Lower leg skin (tissue), 4 donors: ENCODE measurements around the gene TSPOAP1. TPM values are rescaled to one million over a fixed set of nuclear protein-coding genes. Genes with fewer than 3 reads are reported as not detected.
A peak's percentile ranks its signal among the peaks of the same experiment; 100 is the strongest.

ENCODE experiments used
- DNase-seq, 2 donors: peaks; one replicate each; pipeline ENCODE4 v3.0.0-alpha.2; 2019; ENCODE audit warnings: low spot score in 2 of 2
- H3K4me3 ChIP-seq: fragments of 200-600 bp; sonication (generic); 2 replicates; pipeline ENCODE4 v1.5.1; 2017; ENCODE audit warnings: mild to moderate bottlenecking, low read depth; ENCODE audit not compliant: poor library complexity, severe bottlenecking
- POLR2A ChIP-seq, 2 donors: fragments of 450-650 bp; IDR thresholded peaks; one replicate each; pipeline ENCODE4 v1.6.1; 2016 to 2017; ENCODE audit warnings: antibody characterized with exemption in 2 of 2, mild to moderate bottlenecking in 1 of 2, moderate library complexity in 1 of 2
- WGBS, 2 donors: methylation state at CpG; one replicate each; pipeline ENCODE4 v1.1.5; 2018; 5-methylcytosine and 5-hydroxymethylcytosine counted together
- intact Hi-C: fragments of 100-400 bp; cut with DNase I; formaldehyde crosslinking; loops from one replicate; pipeline ENCODE4 v1.15.0; 2023; ENCODE audit warnings: low total_unique reads
- total RNA-seq, 4 donors: library from RNA; depleted of rRNA; stranded (reverse); fragments of >200 nt; gene quantifications; one replicate each; pipeline ENCODE4 v1.1.0, GENCODE V29; 2016
- TF ChIP-seq, protein P1 (sequence below), 3 donors: fragments of 450-650 bp; IDR thresholded peaks; one replicate each; pipeline ENCODE4 v1.5.1; 2016; ENCODE audit warnings: antibody characterized with exemption in 3 of 3, mild to moderate bottlenecking in 3 of 3, moderate library complexity in 2 of 3

Gene TSPOAP1
- total RNA-seq, 4 donors from 2014 or later = 8.2 to 18.3 (median 8.8) TPM

- no peak for TF ChIP-seq POLR2A (IDR thresholded peaks at IDR 0.05)
- TF ChIP-seq, protein P1, sequence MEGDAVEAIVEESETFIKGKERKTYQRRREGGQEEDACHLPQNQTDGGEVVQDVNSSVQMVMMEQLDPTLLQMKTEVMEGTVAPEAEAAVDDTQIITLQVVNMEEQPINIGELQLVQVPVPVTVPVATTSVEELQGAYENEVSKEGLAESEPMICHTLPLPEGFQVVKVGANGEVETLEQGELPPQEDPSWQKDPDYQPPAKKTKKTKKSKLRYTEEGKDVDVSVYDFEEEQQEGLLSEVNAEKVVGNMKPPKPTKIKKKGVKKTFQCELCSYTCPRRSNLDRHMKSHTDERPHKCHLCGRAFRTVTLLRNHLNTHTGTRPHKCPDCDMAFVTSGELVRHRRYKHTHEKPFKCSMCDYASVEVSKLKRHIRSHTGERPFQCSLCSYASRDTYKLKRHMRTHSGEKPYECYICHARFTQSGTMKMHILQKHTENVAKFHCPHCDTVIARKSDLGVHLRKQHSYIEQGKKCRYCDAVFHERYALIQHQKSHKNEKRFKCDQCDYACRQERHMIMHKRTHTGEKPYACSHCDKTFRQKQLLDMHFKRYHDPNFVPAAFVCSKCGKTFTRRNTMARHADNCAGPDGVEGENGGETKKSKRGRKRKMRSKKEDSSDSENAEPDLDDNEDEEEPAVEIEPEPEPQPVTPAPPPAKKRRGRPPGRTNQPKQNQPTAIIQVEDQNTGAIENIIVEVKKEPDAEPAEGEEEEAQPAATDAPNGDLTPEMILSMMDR (IDR thresholded peaks at IDR 0.05) = no peak
- intact Hi-C loops = no loop called here
- H3K4me3 ChIP-seq = no peak overlapping the region
- 84 to 90% methylated on average over 6 of the region's 6 CpGs for WGBS, 2 donors
- DNase-seq = no peak
Measured at GRCh38 chr17:58339755-58340404, 11.3 kb upstream of the TSPOAP1 start.

DNA sequence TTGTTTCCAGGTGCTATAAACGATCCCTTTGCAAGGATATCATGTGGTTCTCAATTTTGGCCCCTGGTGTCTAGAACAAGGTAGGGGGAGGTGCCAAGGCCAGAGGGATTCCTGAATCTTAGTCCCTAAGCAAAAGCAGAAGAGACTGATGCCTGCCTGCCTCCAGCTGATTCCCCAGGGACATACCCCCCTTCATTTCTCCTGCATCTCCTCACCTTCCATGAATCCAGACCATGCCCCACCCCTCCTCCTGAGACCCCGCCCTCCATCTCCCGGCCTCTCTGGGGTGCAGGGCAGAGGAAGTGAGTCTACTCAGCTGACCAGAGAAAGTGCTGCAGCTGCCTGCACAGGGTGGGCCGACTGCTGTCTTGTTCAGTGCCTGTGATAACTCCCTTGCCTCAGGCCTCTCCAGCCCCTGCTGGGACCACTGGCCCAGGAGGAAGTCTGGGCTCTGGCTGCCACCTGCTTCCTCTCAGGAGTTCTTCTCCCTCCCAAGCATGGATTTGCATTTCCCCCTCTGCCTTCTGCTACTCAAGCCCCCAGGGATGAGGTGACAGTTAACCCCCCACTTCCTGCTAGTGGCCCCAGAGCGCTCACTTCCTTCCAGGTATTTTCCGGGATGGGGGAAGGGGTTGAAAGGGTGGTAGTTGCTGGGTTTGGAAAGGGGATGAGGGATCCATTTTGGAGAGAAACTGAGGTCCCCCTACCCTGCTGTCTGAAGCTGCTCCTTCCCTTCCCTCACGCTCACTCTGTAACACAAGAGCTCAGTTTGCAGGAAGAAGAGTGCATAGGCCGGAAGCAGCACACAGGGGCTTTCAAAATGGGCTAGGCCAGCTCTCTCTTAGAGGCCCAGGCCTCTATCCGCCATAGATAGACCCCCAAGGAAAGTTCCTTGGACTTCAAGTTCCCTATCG, 10.5 kb upstream of the TSPOAP1 start:
- TF ChIP-seq POLR2A (IDR thresholded peaks at IDR 0.05) = no peak
- TF ChIP-seq, protein P1 (IDR thresholded peaks at IDR 0.05) = no peak
- WGBS, 2 donors = 54 to 58% methylated on average over 10 of the region's 10 CpGs
- intact Hi-C loops = no loop called here
- H3K4me3 ChIP-seq = no peak overlapping the region
- no peak for DNase-seq

DNA sequence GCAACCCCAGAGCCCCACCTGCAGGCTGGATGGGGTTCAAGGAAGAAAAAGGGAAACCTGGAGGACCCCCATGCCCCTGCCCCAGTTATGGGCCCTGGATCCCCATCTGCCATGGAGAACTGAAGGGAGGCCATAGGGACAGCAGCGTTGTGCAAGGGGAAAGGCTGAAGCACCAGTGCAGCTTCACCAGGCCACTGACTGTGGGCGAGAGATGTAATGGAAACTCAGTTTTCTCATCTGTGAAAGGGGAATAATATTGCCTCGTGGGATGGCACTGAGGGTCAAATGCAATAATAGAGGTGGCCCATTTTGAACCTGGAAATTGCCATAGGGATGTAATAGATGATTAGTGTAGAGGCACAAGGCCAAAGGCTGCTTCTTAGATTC, 9.9 kb upstream of the TSPOAP1 start:
- no peak for DNase-seq
- intact Hi-C loops = no loop called here
- TF ChIP-seq POLR2A (IDR thresholded peaks at IDR 0.05) = no peak
- TF ChIP-seq, protein P1 (IDR thresholded peaks at IDR 0.05) = no peak
- H3K4me3 ChIP-seq = no peak overlapping the region
- WGBS, 2 donors = 62 to 76% methylated on average over 3 of the region's 3 CpGs

DNA sequence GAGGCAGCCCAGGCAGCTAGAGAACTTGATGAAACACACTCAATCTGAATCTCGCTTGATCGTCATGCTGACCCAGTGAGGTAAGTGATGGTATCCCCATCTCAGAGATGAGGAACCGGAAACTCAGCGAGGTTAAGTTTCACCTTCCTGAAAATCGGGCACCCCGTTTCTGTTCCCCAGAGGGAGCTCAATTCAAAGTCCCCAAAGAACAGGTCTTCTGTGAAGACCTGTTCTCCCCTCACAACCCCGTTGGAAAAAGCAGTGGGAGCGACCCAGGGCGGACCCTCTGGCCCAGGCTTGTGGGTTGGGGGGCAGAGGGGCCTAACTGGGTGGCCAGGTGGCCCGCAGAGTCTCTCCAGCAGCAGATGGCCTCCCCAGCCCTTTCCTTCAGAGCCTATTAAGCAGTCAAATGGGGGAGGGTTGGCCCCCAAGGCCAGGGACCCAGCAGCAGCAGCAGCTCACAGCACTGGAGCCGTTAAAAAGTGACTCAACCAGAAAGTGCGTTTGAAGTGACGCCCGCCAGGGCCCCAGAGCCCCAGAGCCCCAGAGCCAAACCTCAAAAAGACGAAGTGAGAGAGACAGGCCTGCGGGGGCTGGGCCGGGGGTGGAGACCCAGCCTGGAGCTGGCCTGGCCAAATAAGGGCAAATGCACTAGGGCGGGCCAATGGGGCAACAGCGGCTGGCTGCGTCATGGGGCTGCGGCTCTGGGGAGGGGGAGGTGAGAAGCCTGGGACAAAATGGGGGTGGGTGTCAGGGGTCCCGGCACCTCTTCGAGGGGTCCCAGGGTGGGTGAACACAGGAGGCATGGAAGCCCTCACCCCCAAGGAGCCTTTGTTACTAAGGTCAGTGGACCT, 9.2 kb upstream of the TSPOAP1 start:
- WGBS, 2 donors = 38 to 39% methylated on average over 18 to 23 of the region's 23 CpGs
- H3K4me3 ChIP-seq = no peak overlapping the region
- TF ChIP-seq POLR2A (IDR thresholded peaks at IDR 0.05) = peak in 1 of 2 donors; percentile 1
- TF ChIP-seq, protein P1 (IDR thresholded peaks at IDR 0.05) = no peak
- intact Hi-C loops = no loop called here
- peak; percentile 66 to 93 for DNase-seq

DNA sequence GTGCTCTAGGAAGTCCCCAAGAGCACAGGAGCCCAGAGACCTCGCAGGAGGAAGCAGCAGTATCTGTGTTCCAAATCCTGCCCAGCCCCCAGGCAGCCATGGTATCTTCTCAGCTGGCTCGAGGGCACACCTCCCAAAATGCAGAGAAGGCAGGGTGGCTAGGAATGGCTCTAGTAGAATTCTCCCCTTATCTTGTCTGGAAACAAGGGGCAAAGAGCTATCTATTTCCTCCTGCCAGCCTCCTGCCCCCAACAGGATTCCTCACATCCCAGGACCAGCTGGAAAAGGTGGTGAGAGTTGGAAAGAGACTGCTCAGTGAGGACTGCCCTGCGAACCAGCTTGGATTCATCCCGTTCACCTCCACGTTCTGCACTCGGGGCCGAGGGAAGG, 8.6 kb upstream of the TSPOAP1 start:
- no peak for DNase-seq
- intact Hi-C loops = no loop called here
- WGBS, 2 donors = 44 to 50% methylated on average over 7 of the region's 7 CpGs
- TF ChIP-seq POLR2A (IDR thresholded peaks at IDR 0.05) = no peak
- TF ChIP-seq, protein P1 (IDR thresholded peaks at IDR 0.05) = no peak
- H3K4me3 ChIP-seq = no peak overlapping the region
